HCT116 (cell line): Measurements from ENCODE around the gene PSMC3. TPM values are rescaled to one million over a fixed set of nuclear protein-coding genes. Genes with fewer than 3 reads are reported as not detected.

Experiments
- ATAC-seq: fragments of 200-7000 bp; cut with Tn5 transposase; 2 replicates; pipeline ENCODE4 v1.9.1; 2020; ENCODE audit warnings: mild to moderate bottlenecking, moderate library complexity
- BruUV-seq: library from RNA; stranded (reverse); fragments of 400-500 nt; replicated peaks from 2 replicates; lab custom pipeline; 2021; lab: Mats Ljungman, UMichigan
- CTCF ChIA-PET: fragments of 300-600 bp; sonication (Branson Sonifier 250); formaldehyde crosslinking; loops from one replicate; lab custom pipeline; 2021; ENCODE audit warnings: antibody characterized with exemption; lab: Charles Lee
- POLR2A ChIA-PET: fragments of 300-600, 350-600 bp; sonication (Branson Sonifier 250); formaldehyde crosslinking; loops from one replicate; lab custom pipeline; 2021; ENCODE audit warnings: antibody characterized with exemption; lab: Charles Lee
- RAD21 ChIA-PET, 2 experiments: fragments of 300-600 bp; sonication (Branson Sonifier 250); formaldehyde crosslinking; loops; one replicate each; lab custom pipeline; 2023; ENCODE audit warnings: low total read pairs in 2 of 2; ENCODE audit not compliant: uncharacterized antibody in 2 of 2, unreplicated experiment in 2 of 2, low non-redundant PET in 1 of 2; lab: Charles Lee
- DNase-seq: peaks from one replicate; pipeline ENCODE4 v3.0.0-alpha.2; 2010; ENCODE audit warnings: low read depth, low spot score
- H2AFZ ChIP-seq: fragments of 200-600 bp; shearing (Covaris generic), sonication (generic); 2 replicates; pipeline ENCODE4 v1.6.1; 2017; ENCODE audit warnings: low read depth, mixed run types, mixed read lengths, antibody characterized with exemption, low read length; ENCODE audit not compliant: poor library complexity, severe bottlenecking
- H3K27ac ChIP-seq: 2 replicates; pipeline ENCODE4 v1.5.1; 2012; ENCODE audit warnings: low read depth, low read length
- H3K27me3 ChIP-seq: fragments of 200-600 bp; sonication (generic); 2 replicates; pipeline ENCODE4 v1.6.1; 2016; ENCODE audit warnings: mixed run types, low read length, mixed read lengths; ENCODE audit not compliant: insufficient read depth
- H3K36me3 ChIP-seq, 2 experiments: fragments of 200-500 bp in 1 of 2; fragments of 200-600 bp in 1 of 2; sonication (Bioruptor generic) in 1 of 2; sonication (generic) in 1 of 2; 2 replicates each; pipeline versions ENCODE4 v1.5.1 to v1.6.1; 2014 to 2016; ENCODE audit warnings: low read length in 2 of 2, inconsistent platforms in 1 of 2, mixed read lengths in 1 of 2, mixed run types in 1 of 2; ENCODE audit not compliant: insufficient read depth in 2 of 2, control insufficient read depth in 1 of 2
- H3K4me1 ChIP-seq, 2 experiments: fragments of 200-600 bp in 1 of 2; sonication (generic) in 1 of 2; 2 replicates each; pipeline versions ENCODE4 v1.5.1 to v1.6.1; 2012 to 2017; ENCODE audit warnings: low read length in 2 of 2, inconsistent platforms in 1 of 2, mild to moderate bottlenecking in 1 of 2, mixed read lengths in 1 of 2, mixed run types in 1 of 2, moderate library complexity in 1 of 2; ENCODE audit not compliant: insufficient read depth in 2 of 2, control insufficient read depth in 1 of 2
- H3K4me2 ChIP-seq: fragments of 200-600 bp; sonication (generic); 2 replicates; pipeline ENCODE4 v1.6.1; 2017; ENCODE audit warnings: mixed run types, low read length, mixed read lengths
- H3K4me3 ChIP-seq, 2 experiments: fragments of 200-600 bp in 1 of 2; sonication (generic) in 1 of 2; replicated peaks in 1 of 2; 2 replicates each; pipeline ENCODE4 v1.5.1; 2011 to 2016; ENCODE audit warnings: low read length in 2 of 2, control low read depth in 1 of 2, low read depth in 1 of 2, mild to moderate bottlenecking in 1 of 2, mixed read lengths in 1 of 2, mixed run types in 1 of 2
- H3K79me2 ChIP-seq: fragments of 200-600 bp; sonication (generic); 2 replicates; pipeline ENCODE4 v1.6.1; 2017; ENCODE audit warnings: mild to moderate bottlenecking, mixed run types, low read length, moderate library complexity, mixed read lengths; ENCODE audit not compliant: insufficient read depth
- H3K9ac ChIP-seq: fragments of 200-600 bp; sonication (generic); 2 replicates; pipeline ENCODE4 v1.6.1; 2016; ENCODE audit warnings: low read length, mixed read lengths
- H3K9me2 ChIP-seq: fragments of 200-600 bp; sonication (generic), shearing (Covaris generic); 2 replicates; pipeline ENCODE4 v1.6.1; 2017; ENCODE audit warnings: mixed run types, mild to moderate bottlenecking, moderate library complexity; ENCODE audit not compliant: insufficient read depth
- H3K9me3 ChIP-seq, 2 experiments: fragments of 200-500 bp in 1 of 2; fragments of 200-600 bp in 1 of 2; sonication (Bioruptor generic) in 1 of 2; sonication (generic) in 1 of 2; 2 replicates each; pipeline ENCODE4 v1.6.1; 2014 to 2017; ENCODE audit warnings: low read length in 2 of 2, mixed read lengths in 2 of 2, inconsistent platforms in 1 of 2, low read depth in 1 of 2, mild to moderate bottlenecking in 1 of 2, mixed run types in 1 of 2, moderate library complexity in 1 of 2; ENCODE audit not compliant: control insufficient read depth in 1 of 2, insufficient read depth in 1 of 2
- H4K20me1 ChIP-seq: fragments of 200-600 bp; sonication (generic), shearing (Covaris generic); 2 replicates; pipeline ENCODE4 v1.6.1; 2017; ENCODE audit warnings: mixed run types, mild to moderate bottlenecking, moderate library complexity; ENCODE audit not compliant: insufficient read depth
- CBX3 ChIP-seq: IDR thresholded peaks from 2 replicates; pipeline ENCODE4 v1.6.1; 2012; ENCODE audit warnings: low read depth
- CEBPB ChIP-seq: IDR thresholded peaks from 2 replicates; pipeline ENCODE4 v1.6.1; 2012; ENCODE audit warnings: low read depth
- EGR1 ChIP-seq: IDR thresholded peaks from 2 replicates; pipeline ENCODE4 v1.6.1; 2012; ENCODE audit warnings: low read depth
- ELF1 ChIP-seq: IDR thresholded peaks from 2 replicates; pipeline ENCODE4 v1.6.1; 2012; ENCODE audit warnings: low read depth, borderline replicate concordance
- JUND ChIP-seq: IDR thresholded peaks from 2 replicates; pipeline ENCODE4 v1.6.1; 2012
- SIN3A ChIP-seq: IDR thresholded peaks from 2 replicates; pipeline ENCODE4 v1.6.1; 2012; ENCODE audit warnings: low read depth
- intact Hi-C: fragments of 100-400 bp; cut with micrococcal nuclease; formaldehyde crosslinking; loops from 2 replicates; pipeline ENCODE4 v1.10.0; 2022
- total RNA-seq: library from RNA; stranded (reverse); gene quantifications from one replicate; pipeline ENCODE4 v1.2.1, GENCODE V29; 2021; ENCODE audit not compliant: unreplicated experiment

Gene PSMC3
- total RNA-seq, 1 experiment from 2014 or later: 155 TPM

DNA sequence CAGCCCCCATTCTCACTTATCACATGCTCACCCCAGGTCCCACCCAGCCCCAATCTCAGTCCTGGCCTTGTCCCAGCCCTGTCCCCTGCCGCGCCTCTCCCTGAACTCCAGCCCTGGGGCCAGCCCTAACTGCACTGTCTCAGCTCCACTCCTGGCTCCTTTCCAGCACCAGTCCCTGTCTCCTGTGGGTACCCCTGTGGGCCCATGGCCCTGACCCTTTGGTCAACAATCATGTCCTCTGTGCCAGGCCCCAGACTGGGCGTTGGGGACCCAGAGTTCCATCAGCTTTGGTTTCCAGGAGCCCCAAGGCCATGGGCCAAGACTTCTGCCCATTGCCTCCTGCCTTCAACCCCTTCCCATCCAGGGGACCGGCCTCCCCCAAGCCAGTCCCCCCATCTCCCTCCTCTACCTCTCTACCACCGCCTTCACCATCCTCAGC is 48.6 kb downstream of the PSMC3 start:
- Histone ChIP-seq H3K27me3 (no peaks in the 10 kb centered on the region), H3K4me1 (peaks cover 11 to 29% of the 10 kb centered on the region in 2 experiments; a peak in 3 of 4 replicates), H3K9me2 (no peaks in the 10 kb centered on the region), H3K9ac (no peak overlapping the region), H3K27ac (no peak overlapping the region; the same call in 1 of the 2 replicates), H3K36me3 (no peaks in the 10 kb centered on the region), H3K4me2 (no peak overlapping the region), H3K4me3 (no peak overlapping the region), H2AFZ (no peak overlapping the region), H3K9me3 (no peaks in the 10 kb centered on the region), H3K79me2 (no peaks in the 10 kb centered on the region), H4K20me1 (no peaks in the 10 kb centered on the region)
- DNase-seq (no peak), ATAC-seq (no peak)
- RAD21 ChIA-PET: no interaction called here
- intact Hi-C loops: no loop called here
- CTCF ChIA-PET: no interaction called here
- TF ChIP-seq JUND (no peak), SIN3A (no peak), CBX3 (no peak)
- POLR2A ChIA-PET: interaction anchor here (1.2 kb wide), 1 partner anchor 35 kb away, joined by 3 read pairs; no protein-coding TSS in a partner anchor
- no TSS peak for BruUV-seq

DNA sequence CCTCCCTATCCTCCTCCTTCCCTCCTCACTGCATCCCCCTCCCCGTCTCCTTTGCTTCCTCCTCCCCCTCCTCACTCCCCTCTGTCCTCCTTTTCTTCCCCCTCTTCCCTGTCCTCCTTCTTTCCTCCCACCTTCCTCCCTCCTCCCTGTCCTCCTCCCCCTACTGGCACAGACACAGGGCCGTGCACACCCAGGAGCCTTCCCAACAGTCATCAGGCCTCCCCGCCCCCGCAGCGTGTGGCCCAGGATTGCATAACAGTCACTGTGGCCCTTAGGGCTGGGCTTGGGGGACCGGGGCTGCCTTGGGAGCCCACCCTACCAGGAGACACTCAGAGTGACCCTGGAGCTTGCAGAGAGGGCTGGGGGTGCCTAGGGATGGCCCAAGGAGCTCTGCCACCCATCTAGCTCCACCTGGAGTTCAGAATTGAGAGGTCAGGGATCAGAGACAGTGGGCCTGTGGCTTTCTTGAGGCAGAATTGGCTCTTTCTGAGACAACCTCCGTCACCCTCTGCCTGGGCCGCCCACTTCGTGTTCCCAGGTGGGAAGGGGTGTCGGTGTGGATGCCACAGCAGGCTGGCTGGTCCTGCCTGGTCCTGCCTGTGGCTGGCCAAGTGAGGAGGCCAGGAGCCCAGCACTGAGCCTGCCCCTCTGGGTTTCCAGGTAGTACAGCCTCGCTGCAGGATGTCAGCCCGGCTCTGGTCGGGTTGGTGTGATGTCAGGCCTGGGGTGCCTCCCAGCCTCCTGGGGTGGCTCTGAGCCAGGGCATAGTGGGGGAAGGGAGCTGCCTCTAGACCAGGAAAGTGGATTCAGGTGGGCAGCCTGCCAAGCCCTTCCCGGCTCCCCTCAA is 49.5 kb downstream of the PSMC3 start:
- no peak for DNase-seq
- Histone ChIP-seq H4K20me1 (no peaks in the 10 kb centered on the region), H3K4me2 (peak overlapping the region; percentile 37), H2AFZ (peak overlapping the region; percentile 35), H3K4me1 (peaks cover 11 to 29% of the 10 kb centered on the region in 2 experiments; a peak in 3 of 4 replicates), H3K9me2 (no peaks in the 10 kb centered on the region), H3K9me3 (no peaks in the 10 kb centered on the region), H3K36me3 (no peaks in the 10 kb centered on the region), H3K79me2 (no peaks in the 10 kb centered on the region), H3K27me3 (no peaks in the 10 kb centered on the region), H3K27ac (no peak overlapping the region; the same call in 1 of the 2 replicates), H3K4me3 (no peak overlapping the region), H3K9ac (no peak overlapping the region)
- ChIA-PET CTCF (interaction anchor here (1.2 kb wide), 1 partner anchor 13 kb away, joined by 3 read pairs; no protein-coding TSS in a partner anchor), POLR2A (interaction anchor here (1.2 kb wide), 1 partner anchor 36 kb away, joined by 3 read pairs; no protein-coding TSS in a partner anchor), RAD21 (no interaction called here)
- no TSS peak for BruUV-seq
- TF ChIP-seq ELF1 (no peak), CEBPB (no peak), EGR1 (peak; percentile 57)
- intact Hi-C loops: no loop called here
- peak; percentile 29; the same call in 1 of the 2 replicates for ATAC-seq
